ENCODE data around the gene CETN3.
"Not testable (repeated sequence)": the region's sequence is repeated elsewhere in the genome, so short reads cannot be mapped to it uniquely, and the experiment has no call there.

CETN3 gene

DNA sequence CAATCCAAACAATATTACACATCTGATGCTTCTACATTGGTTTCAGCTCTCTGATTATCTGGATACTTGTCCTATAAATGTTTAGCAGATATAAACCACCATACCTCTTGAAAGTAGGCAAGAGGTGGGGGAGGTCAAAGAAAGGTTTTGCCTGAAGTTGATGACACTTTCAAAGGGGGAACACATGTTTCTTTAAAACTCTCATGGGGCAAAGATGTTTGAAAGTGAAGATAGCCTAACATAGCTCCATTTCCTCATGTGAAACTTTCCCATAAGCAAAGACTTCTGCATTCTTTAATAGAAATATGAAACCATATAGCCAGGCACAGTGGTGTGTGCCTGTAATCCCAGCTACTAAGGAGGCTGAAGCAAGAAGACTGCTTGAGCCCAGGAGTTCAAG is 62.1 kb downstream of the CETN3 start:
- H3K27ac ChIP-seq, result no peak overlapping the region
- TF ChIP-seq CTCF (conservative IDR thresholded peaks at IDR 0.05), result no peak

- TF ChIP-seq CTCF (conservative IDR thresholded peaks at IDR 0.05), result no peak
These were observed 63.9 kb downstream of the CETN3 start for GRCh38 chr5:90345684-90346083.

DNA sequence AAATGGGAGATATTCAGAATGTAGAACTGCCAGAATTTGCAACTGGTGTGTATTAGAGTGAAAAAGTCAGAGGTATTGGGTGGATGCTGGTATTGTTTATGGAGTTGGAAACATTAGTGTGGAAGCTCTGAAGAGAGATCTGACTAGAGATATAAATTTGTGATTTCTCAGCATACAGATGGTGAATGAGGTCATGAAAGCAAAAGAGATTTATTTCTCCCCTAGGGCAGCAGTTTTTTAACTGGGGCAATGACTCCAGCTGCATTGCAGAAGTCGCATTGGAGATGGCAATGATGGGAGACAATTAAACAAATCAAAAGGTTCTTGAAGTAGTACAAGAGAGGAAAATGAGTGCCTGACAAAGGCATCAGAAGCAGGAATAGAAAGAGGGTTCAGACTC is 64.9 kb downstream of the CETN3 start:
- no peak overlapping the region for H3K27ac ChIP-seq
- TF ChIP-seq CTCF (conservative IDR thresholded peaks at IDR 0.05), result no peak

More at GRCh38 chr5:90345684-90346083, 63.9 kb downstream of the CETN3 start:
- H3K27ac ChIP-seq, result no peak overlapping the region

GRCh38 chr5:90343731-90344130 is 65.8 kb downstream of the CETN3 start:
- not testable (repeated sequence) for H3K27ac ChIP-seq

DNA sequence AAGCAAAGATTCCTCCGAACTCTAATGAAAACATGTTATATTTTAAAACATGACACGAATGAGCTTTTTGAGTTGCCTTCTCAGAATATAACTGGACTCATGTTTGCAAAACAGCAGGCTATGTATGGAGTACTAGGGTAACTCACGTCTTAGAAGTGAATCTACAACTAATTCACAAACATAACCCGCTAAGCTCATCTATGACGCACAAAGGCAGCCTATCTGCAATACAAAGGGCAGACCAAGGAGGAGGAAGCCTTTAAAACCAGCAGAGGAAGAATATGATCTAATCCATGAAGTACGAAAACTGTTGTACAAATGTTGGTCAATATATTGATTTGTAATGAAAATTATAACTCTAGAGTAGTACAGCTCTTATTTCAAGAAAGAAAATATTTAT is 67.0 kb downstream of the CETN3 start:
- no peak for TF ChIP-seq CTCF (conservative IDR thresholded peaks at IDR 0.05)
- no peak overlapping the region for H3K27ac ChIP-seq
